GM12801 (cell line): ENCODE measurements around the gene SLC6A15.

Source experiments
- TF ChIP-seq, protein P1 (sequence below): IDR thresholded peaks from one replicate; pipeline ENCODE4 v1.5.1; 2011; ENCODE audit warnings: control low read depth; ENCODE audit not compliant: insufficient read length; ENCODE audit errors: extremely low read depth

Gene SLC6A15

DNA sequence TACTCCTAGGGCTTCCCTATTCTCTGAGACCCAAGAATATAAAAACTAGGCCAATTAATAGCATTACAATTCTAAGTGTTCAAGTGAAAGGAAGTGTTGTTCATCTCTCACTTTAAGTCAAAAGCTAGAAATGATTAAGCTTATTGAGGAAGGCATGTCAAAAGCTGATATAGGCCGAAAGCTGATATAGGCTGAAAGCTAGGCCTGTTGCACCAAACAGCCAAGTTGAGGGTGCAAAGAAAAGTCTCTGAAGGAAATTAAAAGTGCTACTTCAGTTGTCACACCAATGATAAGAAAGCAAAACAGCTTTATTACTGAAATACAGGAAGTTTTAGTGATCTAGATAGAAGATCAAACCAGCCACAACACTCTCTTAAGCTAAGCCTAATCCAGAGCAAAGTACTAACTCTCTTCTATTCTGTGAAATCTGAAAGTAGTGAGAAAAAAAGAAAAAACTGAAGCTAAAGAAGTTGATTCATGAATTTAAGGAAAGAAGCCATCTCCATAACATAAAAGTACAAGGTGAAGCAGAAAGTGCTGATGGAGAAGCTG lies 68.9 kb downstream of the SLC6A15 start:
- TF ChIP-seq, protein P1, sequence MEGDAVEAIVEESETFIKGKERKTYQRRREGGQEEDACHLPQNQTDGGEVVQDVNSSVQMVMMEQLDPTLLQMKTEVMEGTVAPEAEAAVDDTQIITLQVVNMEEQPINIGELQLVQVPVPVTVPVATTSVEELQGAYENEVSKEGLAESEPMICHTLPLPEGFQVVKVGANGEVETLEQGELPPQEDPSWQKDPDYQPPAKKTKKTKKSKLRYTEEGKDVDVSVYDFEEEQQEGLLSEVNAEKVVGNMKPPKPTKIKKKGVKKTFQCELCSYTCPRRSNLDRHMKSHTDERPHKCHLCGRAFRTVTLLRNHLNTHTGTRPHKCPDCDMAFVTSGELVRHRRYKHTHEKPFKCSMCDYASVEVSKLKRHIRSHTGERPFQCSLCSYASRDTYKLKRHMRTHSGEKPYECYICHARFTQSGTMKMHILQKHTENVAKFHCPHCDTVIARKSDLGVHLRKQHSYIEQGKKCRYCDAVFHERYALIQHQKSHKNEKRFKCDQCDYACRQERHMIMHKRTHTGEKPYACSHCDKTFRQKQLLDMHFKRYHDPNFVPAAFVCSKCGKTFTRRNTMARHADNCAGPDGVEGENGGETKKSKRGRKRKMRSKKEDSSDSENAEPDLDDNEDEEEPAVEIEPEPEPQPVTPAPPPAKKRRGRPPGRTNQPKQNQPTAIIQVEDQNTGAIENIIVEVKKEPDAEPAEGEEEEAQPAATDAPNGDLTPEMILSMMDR, result no peak

DNA sequence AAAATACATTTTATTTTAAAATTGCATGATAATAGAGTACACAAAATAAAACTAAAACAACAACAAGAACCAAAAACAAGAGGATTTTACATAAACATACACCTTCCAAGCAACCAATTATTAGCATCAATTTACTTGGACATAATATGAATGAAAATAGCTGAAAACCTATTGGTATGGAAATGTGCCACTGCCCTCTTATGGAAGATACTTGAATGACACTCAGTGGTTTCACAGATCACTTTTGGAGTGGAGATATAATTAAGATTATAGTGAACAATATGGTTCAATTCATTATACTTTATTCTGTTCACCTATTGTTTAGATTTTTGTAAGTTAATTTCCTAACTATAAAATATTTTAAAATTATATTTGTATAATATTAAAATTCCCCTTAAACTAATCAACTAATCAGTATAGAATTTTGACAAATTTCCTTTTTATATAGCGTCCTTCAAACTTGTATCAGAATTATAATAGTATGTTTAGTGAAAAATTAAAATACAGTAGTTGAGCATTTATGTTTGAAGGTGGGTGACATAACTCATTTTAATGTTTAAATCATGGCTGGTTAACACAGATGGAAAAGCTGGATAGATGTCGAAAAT lies 70.1 kb downstream of the SLC6A15 start:
- TF ChIP-seq, protein P1, result no peak

DNA sequence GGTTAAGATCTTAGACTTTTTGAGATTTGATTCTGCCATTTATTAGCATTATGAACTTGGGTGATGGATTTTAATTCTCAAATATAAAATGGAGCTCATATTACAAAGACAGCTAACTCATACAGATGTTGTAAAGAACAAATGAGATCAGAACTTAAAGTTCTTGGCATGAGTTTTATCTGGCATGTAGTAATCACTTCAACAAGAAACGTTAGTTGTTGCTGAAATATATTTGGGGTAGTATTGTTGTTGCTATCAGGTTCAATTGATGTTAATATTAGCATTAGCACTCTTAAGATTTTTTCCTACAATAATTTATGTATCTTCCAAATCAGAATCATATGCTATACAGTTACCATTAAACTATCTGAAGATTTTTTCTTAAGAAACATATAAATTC lies 71.0 kb downstream of the SLC6A15 start:
- TF ChIP-seq, protein P1, result no peak

DNA sequence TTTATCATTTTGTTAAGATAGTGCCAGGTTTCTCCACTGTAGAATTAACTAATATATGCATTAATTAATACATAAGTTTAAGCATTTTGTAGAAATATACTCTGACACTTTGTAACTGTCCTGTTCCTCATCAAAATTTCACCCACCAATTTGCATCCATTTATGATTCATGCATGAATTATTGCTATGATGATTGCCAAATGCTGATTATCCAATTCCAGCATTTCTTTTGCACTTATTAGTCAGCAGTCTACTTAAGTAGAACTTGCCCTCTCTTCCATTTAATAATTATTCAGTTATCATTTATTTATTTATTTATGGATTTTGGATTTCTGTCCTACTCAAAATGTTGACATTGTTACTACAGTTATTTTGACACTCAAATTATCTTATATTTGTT lies 72.2 kb downstream of the SLC6A15 start:
- TF ChIP-seq, protein P1, result no peak

DNA sequence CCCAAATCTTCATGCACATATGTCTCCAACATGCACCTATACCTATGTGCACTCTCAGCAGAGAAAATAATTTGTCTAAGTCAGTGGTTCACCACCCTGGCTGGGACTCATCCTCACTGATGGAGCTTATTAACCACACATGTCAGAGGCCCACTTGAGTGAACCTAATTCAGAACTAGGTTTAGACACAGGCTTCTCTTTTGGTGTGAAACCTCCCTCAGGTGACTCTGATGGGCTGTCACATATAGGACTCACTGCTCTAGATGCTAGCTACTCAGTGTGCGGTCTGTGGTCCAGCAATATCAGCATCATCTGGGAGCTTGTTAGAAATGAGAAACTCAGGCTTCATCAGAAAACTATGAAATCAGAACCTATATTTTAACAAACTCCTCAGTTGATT lies 85.7 kb downstream of the SLC6A15 start:
- TF ChIP-seq, protein P1, result no peak

DNA sequence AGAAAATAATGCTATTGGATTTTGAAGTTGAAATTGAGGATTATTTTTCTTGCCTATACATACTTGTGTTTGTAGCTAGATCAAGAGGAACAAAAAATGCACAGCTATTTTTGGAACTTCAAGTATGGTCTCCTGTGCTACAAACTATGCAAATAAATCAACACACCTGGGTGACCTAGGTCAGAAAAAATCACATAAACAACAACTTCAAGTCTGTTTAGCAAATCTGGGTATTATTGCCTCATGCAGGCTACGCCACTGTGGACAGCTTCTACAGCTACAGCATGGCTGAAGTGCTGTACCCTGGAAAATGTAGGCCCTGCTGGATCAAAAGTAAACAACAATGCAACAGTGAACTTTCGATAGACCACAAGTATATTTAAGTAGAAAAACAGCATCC lies 87.5 kb downstream of the SLC6A15 start:
- TF ChIP-seq, protein P1, result no peak

DNA sequence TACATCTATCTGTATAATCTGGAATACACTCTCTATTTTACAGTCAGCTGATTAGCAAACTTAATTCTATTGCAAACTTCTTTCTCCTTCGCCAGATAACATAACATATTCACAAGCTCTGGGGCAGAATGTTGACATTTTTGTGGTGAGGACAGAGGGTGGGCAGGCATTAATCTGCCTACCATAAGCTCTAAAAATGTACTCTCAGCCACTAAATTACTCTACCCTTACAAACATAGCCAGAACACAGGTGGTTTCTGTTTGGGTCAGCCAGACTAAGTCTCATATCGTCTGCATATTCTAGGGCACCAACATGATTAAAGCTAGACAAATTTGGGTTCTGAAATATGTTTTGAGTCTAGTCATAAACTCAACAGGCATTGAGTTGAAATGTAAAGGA lies 90.1 kb downstream of the SLC6A15 start:
- TF ChIP-seq, protein P1, result no peak
